PC-3 (cell line): ENCODE measurements around the gene NUDT3. TPM values are rescaled to one million over a fixed set of nuclear protein-coding genes. Genes with fewer than 3 reads are reported as not detected.
"Not testable (repeated sequence)": the region's sequence is repeated elsewhere in the genome, so short reads cannot be mapped to it uniquely, and the experiment has no call there.

Source experiments
- ATAC-seq: fragments of 200-7000 bp; cut with Tn5 transposase; 2 replicates; pipeline ENCODE4 v1.9.1; 2020; ENCODE audit warnings: mild to moderate bottlenecking, moderate library complexity
- BruUV-seq: library from RNA; stranded (reverse); fragments of 400-500 nt; replicated peaks from 2 replicates; lab custom pipeline; 2021; lab: Mats Ljungman, UMichigan
- CTCF ChIA-PET: fragments of 300-600 bp; sonication (Branson Sonifier 250); formaldehyde crosslinking; loops from one replicate; lab custom pipeline; 2022; ENCODE audit warnings: antibody characterized with exemption; lab: Charles Lee
- POLR2A ChIA-PET: fragments of 300-600 bp; sonication (Branson Sonifier 250); formaldehyde crosslinking; loops from one replicate; lab custom pipeline; 2022; ENCODE audit warnings: antibody characterized with exemption; ENCODE audit not compliant: unreplicated experiment; lab: Charles Lee
- DNase-seq: peaks from one replicate; pipeline ENCODE4 v3.0.0-alpha.2; 2015
- H2AFZ ChIP-seq: fragments of 300-600 bp; sonication (generic); 2 replicates; pipeline ENCODE4 v1.6.0; 2016; ENCODE audit warnings: antibody characterized with exemption, low read length
- H3F3A ChIP-seq: fragments of 300-600 bp; sonication (generic); one replicate; pipeline ENCODE4 v1.6.0; 2017; ENCODE audit warnings: antibody characterized with exemption, low read length, control low read depth, mild to moderate bottlenecking; ENCODE audit not compliant: unreplicated experiment
- H3K27ac ChIP-seq: fragments of 300-600 bp; sonication (generic); 2 replicates; pipeline ENCODE4 v1.5.1; 2016; ENCODE audit warnings: mild to moderate bottlenecking, low read length
- H3K27me3 ChIP-seq: fragments of 300-600 bp; sonication (generic); 2 replicates; pipeline ENCODE4 v1.6.1; 2016; ENCODE audit warnings: low read length, mixed read lengths
- H3K36me3 ChIP-seq: fragments of 300-600 bp; sonication (generic); 2 replicates; pipeline ENCODE4 v1.6.1; 2016; ENCODE audit warnings: low read depth, mixed run types, low read length, mixed read lengths
- H3K4me1 ChIP-seq: fragments of 300-600 bp; sonication (generic); 2 replicates; pipeline ENCODE4 v1.5.1; 2016; ENCODE audit warnings: low read length; ENCODE audit not compliant: insufficient read depth
- H3K4me2 ChIP-seq: fragments of 300-600 bp; sonication (generic); 2 replicates; pipeline ENCODE4 v1.6.0; 2016; ENCODE audit warnings: low read length
- H3K4me3 ChIP-seq: fragments of 300-600 bp; sonication (generic); 2 replicates; pipeline ENCODE4 v1.5.1; 2016; ENCODE audit warnings: mild to moderate bottlenecking, low read length, mixed read lengths
- H3K79me2 ChIP-seq: fragments of 300-600 bp; sonication (generic); 2 replicates; pipeline ENCODE4 v1.6.1; 2017; ENCODE audit warnings: low read length, mixed read lengths
- H3K9ac ChIP-seq: fragments of 300-600 bp; sonication (generic); 2 replicates; pipeline ENCODE4 v1.6.0; 2016; ENCODE audit warnings: mild to moderate bottlenecking, low read length
- H3K9me2 ChIP-seq: fragments of 300-600 bp; sonication (generic); replicated peaks from 2 replicates; pipeline ENCODE4 v1.6.1; 2016; ENCODE audit warnings: mixed run types, low read length, mixed read lengths
- H3K9me3 ChIP-seq: fragments of 300-600 bp; sonication (generic); 2 replicates; pipeline ENCODE4 v1.6.1; 2016; ENCODE audit warnings: low read length, mixed read lengths
- H4K20me1 ChIP-seq: fragments of 300-600 bp; sonication (generic); 2 replicates; pipeline ENCODE4 v1.6.1; 2016; ENCODE audit warnings: low read length, mixed read lengths
- EZH2 ChIP-seq: fragments of 300-600 bp; sonication (generic); IDR thresholded peaks from one replicate; pipeline ENCODE4 v1.6.1; 2017; ENCODE audit warnings: antibody characterized with exemption, mild to moderate bottlenecking, low read length; ENCODE audit not compliant: unreplicated experiment
- EZH2phosphoT487 ChIP-seq: fragments of 300-600 bp; sonication (generic); IDR thresholded peaks from 2 replicates; pipeline ENCODE4 v1.6.1; 2018; ENCODE audit warnings: mild to moderate bottlenecking, antibody characterized with exemption, low read length, borderline replicate concordance
- intact Hi-C: fragments of 100-400 bp; cut with micrococcal nuclease; formaldehyde crosslinking; loops from 2 replicates; pipeline ENCODE4 v1.9.0; 2023
- total RNA-seq: library from RNA; depleted of rRNA; stranded (reverse); fragments of >200 nt; gene quantifications from 2 replicates; pipeline ENCODE4 v1.2.3, GENCODE V29; 2014
- TF ChIP-seq, protein P1 (sequence below): fragments of 300-600 bp; sonication (generic); conservative IDR thresholded peaks from 2 replicates; pipeline ENCODE4 v1.5.1; 2017; ENCODE audit warnings: antibody characterized with exemption, low read depth, mild to moderate bottlenecking, low read length

NUDT3 gene
- total RNA-seq, 1 experiment from 2014 or later, result 24.6 TPM

DNA sequence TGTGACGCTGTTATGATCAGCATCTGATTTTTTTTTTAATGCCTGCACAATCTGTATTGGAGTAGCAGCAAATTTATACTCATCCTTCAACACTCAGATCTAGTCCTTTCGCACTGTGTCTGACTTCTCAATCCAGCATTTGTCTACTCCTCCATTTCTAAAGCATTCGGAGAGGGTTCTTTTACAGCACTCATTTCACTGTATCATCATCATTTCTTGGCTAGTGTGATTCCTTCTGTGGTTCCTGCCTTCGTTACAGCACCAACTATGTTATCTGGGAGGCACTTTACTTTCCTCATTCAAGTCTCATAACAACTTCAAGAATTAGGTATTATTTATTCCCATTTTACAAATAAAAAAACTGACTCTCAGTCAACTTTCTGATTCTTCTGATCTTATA lies 18.0 kb downstream of the NUDT3 start:
- Histone ChIP-seq H3K27ac (no peak overlapping the region), H3K79me2 (peaks cover 79% of the 10 kb centered on the region), H4K20me1 (peaks cover 30% of the 10 kb centered on the region), H3K9me2 (no peaks in the 10 kb centered on the region), H3K9me3 (no peaks in the 10 kb centered on the region), H2AFZ (no peak overlapping the region), H3K4me1 (no peaks in the 10 kb centered on the region), H3K36me3 (no peaks in the 10 kb centered on the region), H3K9ac (no peak overlapping the region), H3F3A (no peaks in the 10 kb centered on the region), H3K4me2 (no peak overlapping the region), H3K27me3 (no peaks in the 10 kb centered on the region), H3K4me3 (no peak overlapping the region)
- no peak for DNase-seq
- BruUV-seq, result no TSS peak
- CTCF ChIA-PET, result no interaction called here
- POLR2A ChIA-PET, result no interaction called here
- TF ChIP-seq EZH2phosphoT487 (no peak), EZH2 (no peak)
- TF ChIP-seq, protein P1, sequence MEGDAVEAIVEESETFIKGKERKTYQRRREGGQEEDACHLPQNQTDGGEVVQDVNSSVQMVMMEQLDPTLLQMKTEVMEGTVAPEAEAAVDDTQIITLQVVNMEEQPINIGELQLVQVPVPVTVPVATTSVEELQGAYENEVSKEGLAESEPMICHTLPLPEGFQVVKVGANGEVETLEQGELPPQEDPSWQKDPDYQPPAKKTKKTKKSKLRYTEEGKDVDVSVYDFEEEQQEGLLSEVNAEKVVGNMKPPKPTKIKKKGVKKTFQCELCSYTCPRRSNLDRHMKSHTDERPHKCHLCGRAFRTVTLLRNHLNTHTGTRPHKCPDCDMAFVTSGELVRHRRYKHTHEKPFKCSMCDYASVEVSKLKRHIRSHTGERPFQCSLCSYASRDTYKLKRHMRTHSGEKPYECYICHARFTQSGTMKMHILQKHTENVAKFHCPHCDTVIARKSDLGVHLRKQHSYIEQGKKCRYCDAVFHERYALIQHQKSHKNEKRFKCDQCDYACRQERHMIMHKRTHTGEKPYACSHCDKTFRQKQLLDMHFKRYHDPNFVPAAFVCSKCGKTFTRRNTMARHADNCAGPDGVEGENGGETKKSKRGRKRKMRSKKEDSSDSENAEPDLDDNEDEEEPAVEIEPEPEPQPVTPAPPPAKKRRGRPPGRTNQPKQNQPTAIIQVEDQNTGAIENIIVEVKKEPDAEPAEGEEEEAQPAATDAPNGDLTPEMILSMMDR, result no peak
- ATAC-seq, result no peak
- intact Hi-C loops, result no loop called here

DNA sequence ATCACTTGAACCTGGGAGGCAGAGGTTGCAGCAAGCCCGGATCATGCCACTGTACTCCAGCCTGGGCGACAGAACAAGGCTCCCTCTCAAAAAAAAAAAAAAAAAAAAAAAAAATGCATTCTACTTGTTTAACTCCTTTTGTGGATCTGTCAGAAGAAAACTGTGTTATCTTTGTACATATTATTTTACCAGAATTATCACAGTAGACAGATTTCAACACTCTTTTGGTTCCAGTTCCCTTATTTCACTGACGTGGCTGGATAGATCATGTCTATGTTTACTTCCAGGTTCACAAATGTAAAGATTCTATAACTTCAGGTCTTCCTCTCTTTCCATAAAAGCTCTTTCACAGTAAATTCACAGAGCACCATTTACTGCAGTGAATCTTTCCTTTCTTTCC lies 18.4 kb downstream of the NUDT3 start:
- H3K4me2 ChIP-seq, result no peak overlapping the region
- no peak overlapping the region for H3K4me3 ChIP-seq
- no peaks in the 10 kb centered on the region for H3K4me1 ChIP-seq
- intact Hi-C loops, result no loop called here
- CTCF ChIA-PET, result no interaction called here
- H3K9ac ChIP-seq, result no peak overlapping the region
- no TSS peak for BruUV-seq
- ATAC-seq (no peak), DNase-seq (no peak)
- H3K9me2 ChIP-seq, result no peaks in the 10 kb centered on the region
- no peaks in the 10 kb centered on the region for H3K9me3 ChIP-seq
- POLR2A ChIA-PET, result no interaction called here
- no peak overlapping the region for H2AFZ ChIP-seq
- H3K79me2 ChIP-seq, result peaks cover 79% of the 10 kb centered on the region
- no peaks in the 10 kb centered on the region for H3K27me3 ChIP-seq
- H3K36me3 ChIP-seq, result no peaks in the 10 kb centered on the region
- no peaks in the 10 kb centered on the region for H3F3A ChIP-seq
- no peak for TF ChIP-seq EZH2phosphoT487
- TF ChIP-seq, protein P1, result no peak
- no peak for TF ChIP-seq EZH2
- H4K20me1 ChIP-seq, result peaks cover 30% of the 10 kb centered on the region
- no peak overlapping the region for H3K27ac ChIP-seq

- Histone ChIP-seq H3K9me3 (no peaks in the 10 kb centered on the region), H3K4me3 (no peak overlapping the region), H2AFZ (no peak overlapping the region), H3K36me3 (no peaks in the 10 kb centered on the region), H3K9me2 (no peaks in the 10 kb centered on the region), H3F3A (no peaks in the 10 kb centered on the region), H3K27me3 (no peaks in the 10 kb centered on the region), H3K9ac (no peak overlapping the region), H3K27ac (no peak overlapping the region), H3K4me2 (no peak overlapping the region), H3K79me2 (peaks cover 76% of the 10 kb centered on the region), H4K20me1 (peaks cover 26% of the 10 kb centered on the region), H3K4me1 (no peaks in the 10 kb centered on the region)
- no TSS peak for BruUV-seq
- DNase-seq, result no peak
- intact Hi-C loops, result no loop called here
- TF ChIP-seq EZH2phosphoT487 (no peak), EZH2 (no peak)
- TF ChIP-seq, protein P1, result no peak
- CTCF ChIA-PET, result no interaction called here
- ATAC-seq, result no peak
- POLR2A ChIA-PET, result no interaction called here
Measured at GRCh38 chr6:34373511-34373910, 19.0 kb downstream of the NUDT3 start.

DNA sequence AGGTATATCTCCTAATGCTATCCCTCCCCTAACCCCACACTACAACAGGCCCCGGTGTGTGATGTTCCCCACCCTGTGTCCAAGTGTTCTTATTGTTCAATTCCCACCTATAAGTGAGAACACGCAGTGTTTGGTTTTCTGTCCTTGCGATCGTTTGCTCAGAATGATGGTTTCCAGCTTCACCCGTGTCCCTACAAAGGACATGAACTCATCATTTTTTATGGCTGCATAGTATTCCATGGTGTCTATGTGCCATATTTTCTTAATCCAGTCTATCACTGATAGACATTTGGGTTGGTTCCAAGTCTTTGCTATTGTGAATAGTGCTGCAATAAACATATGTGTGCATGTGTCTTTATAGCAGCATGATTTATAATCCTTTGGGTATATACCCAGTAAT lies 20.6 kb downstream of the NUDT3 start:
- H3K4me1 ChIP-seq, POLR2A ChIA-PET, DNase-seq, H3K27ac ChIP-seq, intact Hi-C loops, H3K9me2 ChIP-seq, H2AFZ ChIP-seq, H3K36me3 ChIP-seq, CTCF ChIA-PET, H3K9ac ChIP-seq, H3K27me3 ChIP-seq, H3K4me3 ChIP-seq, H3K9me3 ChIP-seq, H3F3A ChIP-seq, H3K4me2 ChIP-seq, ATAC-seq, BruUV-seq: not testable (repeated sequence)
- Histone ChIP-seq H4K20me1 (peaks cover 17% of the 10 kb centered on the region; the same call in 1 of the 2 replicates), H3K79me2 (peaks cover 73% of the 10 kb centered on the region)
